ENCODE results near the gene STK33.

STK33 gene

DNA sequence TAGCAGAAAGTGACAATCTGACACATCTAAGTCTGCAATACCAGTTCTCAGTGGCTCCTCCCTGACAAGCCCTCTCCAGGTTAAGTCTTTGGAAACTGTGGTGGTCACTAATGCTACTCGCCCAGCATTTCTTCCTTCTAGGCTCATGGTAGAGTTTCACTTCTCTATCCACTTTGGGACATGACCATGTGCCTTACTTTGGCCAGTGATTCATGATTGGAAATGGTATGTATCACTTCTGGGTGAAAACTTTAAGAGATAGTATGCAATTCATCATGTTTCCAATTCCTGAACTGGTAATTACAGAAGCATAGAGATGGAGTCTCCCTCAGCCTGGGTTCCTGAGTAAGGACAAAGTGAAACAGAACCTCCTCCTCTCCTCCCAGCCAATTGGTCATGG is 178.8 kb downstream of the STK33 start:
- no peak for DNase-seq (ENCODE audit: low read depth)

- DNase-seq (ENCODE audit: low read depth), result no peak
These were observed 185.7 kb downstream of the STK33 start for GRCh38 chr11:8408151-8408941.

DNA sequence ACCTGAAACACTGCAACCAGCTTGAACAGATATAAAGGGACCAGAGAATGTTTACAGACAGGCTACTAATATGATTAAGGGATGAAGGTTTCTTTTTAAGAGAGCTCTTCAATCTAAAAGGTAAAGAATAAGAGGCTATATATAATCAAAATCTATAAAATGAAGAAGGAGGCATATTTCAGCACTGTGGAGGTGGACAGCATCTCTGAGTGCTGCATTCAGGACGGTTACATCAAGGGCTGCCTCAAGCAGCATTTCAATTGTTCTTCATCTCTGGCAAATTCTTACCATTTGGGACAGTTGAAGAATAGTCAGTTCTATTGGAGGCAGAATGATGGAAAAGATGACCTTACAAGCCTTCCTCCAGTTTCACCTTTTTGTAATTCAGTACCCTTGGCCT is 190.7 kb downstream of the STK33 start:
- peak; percentile 38 for DNase-seq (ENCODE audit: low read depth)

DNA sequence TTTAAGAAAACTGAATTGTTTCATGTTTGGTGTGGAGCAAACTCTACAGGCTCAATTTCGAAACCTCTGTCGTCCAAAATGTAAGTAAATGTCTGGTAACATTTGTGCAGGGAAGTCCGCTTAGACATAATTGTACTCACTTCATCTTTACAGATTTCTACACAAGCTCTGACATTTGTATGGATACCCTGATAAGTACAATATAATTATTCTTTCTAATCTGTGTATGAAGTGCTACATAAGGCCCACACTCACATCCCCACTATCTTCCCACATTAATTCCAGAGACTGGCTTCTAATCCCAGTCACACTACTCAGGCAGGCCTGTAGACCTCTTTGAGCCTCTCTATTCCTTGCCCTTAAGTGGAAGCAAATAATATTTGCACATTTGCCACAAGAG is 201.1 kb downstream of the STK33 start:
- no peak for DNase-seq (ENCODE audit: low read depth)

GRCh38 chr11:8392166-8392565 is 201.9 kb downstream of the STK33 start:
- DNase-seq (ENCODE audit: low read depth), result no peak

GRCh38 chr11:8390851-8391612 is 203.0 kb downstream of the STK33 start:
- no peak for DNase-seq (ENCODE audit: low read depth)

GRCh38 chr11:8389029-8389996 is 204.7 kb downstream of the STK33 start:
- peak; percentile 10 for DNase-seq (ENCODE audit: low read depth)

- no peak for DNase-seq (ENCODE audit: low read depth)
These were observed 206.3 kb downstream of the STK33 start for GRCh38 chr11:8387693-8388092.

DNA sequence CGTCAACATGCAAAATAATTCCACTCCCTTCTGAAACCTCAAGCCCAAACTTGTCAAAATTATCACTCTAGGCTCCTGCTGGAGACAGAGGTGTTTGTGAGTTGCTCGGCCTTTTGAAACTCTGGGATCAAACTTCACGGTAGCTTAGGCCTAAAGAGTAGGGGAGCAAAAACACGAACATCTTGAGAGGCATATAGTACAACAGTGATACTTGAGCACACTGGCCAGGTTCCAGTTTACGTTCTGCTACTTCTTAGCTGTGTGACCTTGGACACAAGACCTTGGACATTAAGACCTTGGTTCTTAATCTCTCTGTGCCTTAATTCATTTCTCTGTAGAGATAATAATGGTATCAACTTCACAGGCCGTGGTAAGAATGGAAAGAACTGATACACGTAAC is 206.9 kb downstream of the STK33 start:
- DNase-seq (ENCODE audit: low read depth), result no peak

DNA sequence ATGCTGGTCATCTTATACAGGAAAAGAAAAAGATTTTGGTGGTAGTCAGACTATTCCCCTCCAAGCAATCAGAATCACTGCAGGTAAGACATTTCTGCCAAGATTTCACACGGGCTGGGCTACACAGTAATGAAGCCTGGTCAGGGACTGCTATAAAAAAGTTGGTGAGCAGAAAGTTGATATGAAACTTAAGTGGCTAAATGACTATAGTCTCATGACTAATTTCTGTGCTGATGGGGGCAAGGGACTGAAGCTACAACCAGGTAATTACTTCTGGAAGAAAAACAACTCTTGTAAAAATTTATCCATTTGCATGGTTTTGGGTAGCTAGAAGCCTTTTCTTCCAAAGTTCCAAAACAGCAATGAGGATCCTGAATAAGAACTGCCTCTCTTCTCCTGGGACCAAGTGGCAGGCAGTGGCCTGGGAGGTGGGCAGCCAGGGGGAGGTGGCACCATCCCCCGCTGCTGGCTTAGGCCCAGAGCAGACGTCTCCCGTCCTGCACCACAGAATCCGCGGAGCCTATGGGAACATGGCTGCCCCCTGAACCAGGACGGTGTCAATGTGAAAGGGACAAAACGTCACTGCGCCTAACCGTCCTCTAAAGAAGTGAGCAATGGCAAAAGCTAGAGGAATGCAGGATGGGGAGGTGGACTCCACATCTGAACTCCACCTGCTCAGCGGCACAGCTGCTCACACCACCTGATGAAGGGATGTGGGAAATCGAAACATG is 207.7 kb downstream of the STK33 start:
- no peak for DNase-seq (ENCODE audit: low read depth)

- DNase-seq (ENCODE audit: low read depth), result peak; percentile 10
These were observed 209.7 kb downstream of the STK33 start for GRCh38 chr11:8384199-8384821.

- no peak for DNase-seq (ENCODE audit: low read depth)
These were observed 210.4 kb downstream of the STK33 start for GRCh38 chr11:8383627-8384026.

- DNase-seq (ENCODE audit: low read depth), result no peak
These were observed 210.8 kb downstream of the STK33 start for GRCh38 chr11:8383227-8383626.

- DNase-seq (ENCODE audit: low read depth), result peak; percentile 43
These were observed 211.5 kb downstream of the STK33 start for GRCh38 chr11:8382436-8383053.

- no peak for DNase-seq (ENCODE audit: low read depth)
These were observed 212.1 kb downstream of the STK33 start for GRCh38 chr11:8381871-8382396.

- no peak for DNase-seq (ENCODE audit: low read depth)
These were observed 212.7 kb downstream of the STK33 start for GRCh38 chr11:8381343-8381742.

GRCh38 chr11:8375932-8376331 is 218.1 kb downstream of the STK33 start:
- DNase-seq (ENCODE audit: low read depth), result no peak

- no peak for DNase-seq (ENCODE audit: low read depth)
These were observed 218.6 kb downstream of the STK33 start for GRCh38 chr11:8375460-8375859.

DNA sequence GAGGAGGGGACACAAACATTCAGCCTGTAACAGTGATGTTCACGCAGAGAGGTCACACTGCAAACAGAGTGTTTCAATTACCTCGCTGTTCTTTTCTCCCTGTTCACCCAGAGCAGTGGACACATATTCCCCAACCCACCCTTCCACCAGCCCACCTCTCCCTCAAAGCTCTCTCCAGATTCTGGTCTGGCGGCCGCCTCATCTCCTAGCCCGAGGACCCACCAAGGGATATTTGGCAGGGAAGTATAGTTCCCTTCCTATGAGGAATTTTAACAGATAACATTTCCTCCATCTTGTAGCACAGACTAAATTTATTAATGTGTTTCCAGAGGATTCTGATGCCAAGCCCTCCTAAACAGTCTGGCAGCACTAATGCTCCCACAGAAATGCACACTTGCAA is 219.3 kb downstream of the STK33 start:
- no peak for DNase-seq (ENCODE audit: low read depth)
